PFSK-1 (cell line): ENCODE data around the gene CDK6.

Source experiments
- FOXP2 ChIP-seq: optimal IDR thresholded peaks from 2 replicates; pipeline ENCODE3; 2011; ENCODE audit warnings: borderline replicate concordance, control low read depth, inconsistent platforms; ENCODE audit not compliant: insufficient read depth; ENCODE audit errors: extremely low read length, extremely low read depth
- POLR2AphosphoS5 ChIP-seq: IDR thresholded peaks from 2 replicates; pipeline ENCODE4 v1.6.1; 2012; ENCODE audit warnings: low read depth, mild to moderate bottlenecking, control low read depth, low read length, moderate library complexity
- SIN3A ChIP-seq: IDR thresholded peaks from 2 replicates; pipeline ENCODE4 v1.6.1; 2012; ENCODE audit warnings: mild to moderate bottlenecking, low read length, moderate library complexity, borderline replicate concordance; ENCODE audit not compliant: insufficient read depth
- TAF1 ChIP-seq: IDR thresholded peaks from 2 replicates; pipeline ENCODE4 v1.6.1; 2012; ENCODE audit warnings: low read length, control low read depth, borderline replicate concordance; ENCODE audit not compliant: insufficient read depth
- TF ChIP-seq, protein P1 (sequence below), 2 experiments: IDR thresholded peaks; 2 replicates each; pipeline versions ENCODE4 v1.6.1 to v1.8.0; 2011 to 2012; ENCODE audit warnings: low read depth in 2 of 2, low read length in 2 of 2, control low read depth in 1 of 2, inconsistent platforms in 1 of 2, mild to moderate bottlenecking in 1 of 2, moderate library complexity in 1 of 2; ENCODE audit not compliant: insufficient read depth in 1 of 2

CDK6 gene

DNA sequence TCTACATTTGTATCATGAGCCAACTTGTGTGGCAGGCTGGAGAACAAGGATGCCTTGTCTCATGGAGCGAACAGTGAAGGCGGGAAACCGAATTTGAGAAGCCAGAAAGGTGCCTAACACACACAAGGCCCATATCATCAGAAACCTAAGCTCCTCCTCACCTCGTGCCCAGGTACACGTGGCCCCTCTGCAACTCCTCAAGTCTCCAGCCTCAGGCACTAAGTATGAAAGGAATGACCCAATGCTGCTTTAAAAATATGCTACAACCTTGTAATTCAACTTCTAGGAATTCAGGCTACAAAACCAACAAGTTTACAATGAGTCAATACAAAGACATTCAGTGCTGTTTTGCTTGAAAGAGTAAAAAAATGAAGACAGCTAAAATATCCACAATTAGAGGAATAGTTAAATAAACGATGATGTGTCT lies 95.7 kb downstream of the CDK6 start:
- TF ChIP-seq FOXP2, result no peak

DNA sequence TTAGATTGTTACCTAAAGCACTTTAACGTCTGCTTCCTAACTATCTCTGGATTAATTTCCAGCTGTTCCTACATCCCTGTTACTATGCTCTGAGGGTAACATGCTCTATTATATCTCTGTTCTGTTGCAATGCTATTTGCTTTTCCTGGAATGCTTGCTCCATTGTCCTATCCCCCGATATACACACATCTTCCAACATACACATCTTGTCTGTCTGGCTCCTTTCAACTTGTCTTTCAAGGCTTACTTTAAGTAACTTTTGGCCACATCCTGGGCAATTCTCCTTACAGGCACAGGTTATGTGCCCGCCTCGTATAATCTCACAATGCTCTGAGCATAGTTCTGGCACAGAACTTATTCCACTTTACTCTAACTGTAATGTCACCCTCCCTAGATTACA lies 96.2 kb downstream of the CDK6 start:
- no peak for TF ChIP-seq FOXP2
- TF ChIP-seq POLR2AphosphoS5, result no peak
- TF ChIP-seq SIN3A, result no peak
- TF ChIP-seq, protein P1, sequence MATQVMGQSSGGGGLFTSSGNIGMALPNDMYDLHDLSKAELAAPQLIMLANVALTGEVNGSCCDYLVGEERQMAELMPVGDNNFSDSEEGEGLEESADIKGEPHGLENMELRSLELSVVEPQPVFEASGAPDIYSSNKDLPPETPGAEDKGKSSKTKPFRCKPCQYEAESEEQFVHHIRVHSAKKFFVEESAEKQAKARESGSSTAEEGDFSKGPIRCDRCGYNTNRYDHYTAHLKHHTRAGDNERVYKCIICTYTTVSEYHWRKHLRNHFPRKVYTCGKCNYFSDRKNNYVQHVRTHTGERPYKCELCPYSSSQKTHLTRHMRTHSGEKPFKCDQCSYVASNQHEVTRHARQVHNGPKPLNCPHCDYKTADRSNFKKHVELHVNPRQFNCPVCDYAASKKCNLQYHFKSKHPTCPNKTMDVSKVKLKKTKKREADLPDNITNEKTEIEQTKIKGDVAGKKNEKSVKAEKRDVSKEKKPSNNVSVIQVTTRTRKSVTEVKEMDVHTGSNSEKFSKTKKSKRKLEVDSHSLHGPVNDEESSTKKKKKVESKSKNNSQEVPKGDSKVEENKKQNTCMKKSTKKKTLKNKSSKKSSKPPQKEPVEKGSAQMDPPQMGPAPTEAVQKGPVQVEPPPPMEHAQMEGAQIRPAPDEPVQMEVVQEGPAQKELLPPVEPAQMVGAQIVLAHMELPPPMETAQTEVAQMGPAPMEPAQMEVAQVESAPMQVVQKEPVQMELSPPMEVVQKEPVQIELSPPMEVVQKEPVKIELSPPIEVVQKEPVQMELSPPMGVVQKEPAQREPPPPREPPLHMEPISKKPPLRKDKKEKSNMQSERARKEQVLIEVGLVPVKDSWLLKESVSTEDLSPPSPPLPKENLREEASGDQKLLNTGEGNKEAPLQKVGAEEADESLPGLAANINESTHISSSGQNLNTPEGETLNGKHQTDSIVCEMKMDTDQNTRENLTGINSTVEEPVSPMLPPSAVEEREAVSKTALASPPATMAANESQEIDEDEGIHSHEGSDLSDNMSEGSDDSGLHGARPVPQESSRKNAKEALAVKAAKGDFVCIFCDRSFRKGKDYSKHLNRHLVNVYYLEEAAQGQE (IDR thresholded peaks at IDR 0.05; ENCODE audit: insufficient read depth in 1 of 2, low read depth in 2 of 2, low read length in 2 of 2), result no peak
- no peak for TF ChIP-seq TAF1

GRCh38 chr7:92739091-92739490 lies 97.3 kb downstream of the CDK6 start:
- no peak for TF ChIP-seq POLR2AphosphoS5
- TF ChIP-seq SIN3A, result no peak
- TF ChIP-seq, protein P1 (IDR thresholded peaks at IDR 0.05; ENCODE audit: insufficient read depth in 1 of 2, low read depth in 2 of 2, low read length in 2 of 2), result no peak
- no peak for TF ChIP-seq FOXP2
- no peak for TF ChIP-seq TAF1

DNA sequence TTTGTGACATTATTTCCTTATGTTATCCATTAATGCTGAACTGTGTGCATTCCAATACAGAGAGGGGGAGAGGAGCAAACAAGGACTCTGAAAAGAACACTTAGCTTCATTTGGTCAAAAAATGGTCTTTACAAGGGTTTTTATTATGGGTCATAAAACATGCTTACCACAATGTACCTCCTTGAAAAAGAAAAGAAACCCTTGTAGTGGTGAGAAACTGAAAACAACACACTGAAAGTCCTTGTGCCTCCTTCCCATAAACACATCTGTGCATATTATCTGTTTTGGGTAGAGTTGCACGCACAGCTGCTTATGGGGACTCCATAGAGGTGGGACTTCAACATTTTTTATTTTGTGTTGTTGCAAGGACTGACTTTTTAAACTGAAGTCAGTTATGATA lies 98.7 kb downstream of the CDK6 start:
- TF ChIP-seq, protein P1 (IDR thresholded peaks at IDR 0.05; ENCODE audit: insufficient read depth in 1 of 2, low read depth in 2 of 2, low read length in 2 of 2), result no peak
- TF ChIP-seq TAF1, result no peak
- TF ChIP-seq SIN3A, result no peak
- no peak for TF ChIP-seq POLR2AphosphoS5
- TF ChIP-seq FOXP2, result no peak

- TF ChIP-seq TAF1 (no peak), POLR2AphosphoS5 (no peak), SIN3A (no peak), FOXP2 (no peak)
- TF ChIP-seq, protein P1 (IDR thresholded peaks at IDR 0.05; ENCODE audit: insufficient read depth in 1 of 2, low read depth in 2 of 2, low read length in 2 of 2), result no peak
These were observed 99.5 kb downstream of the CDK6 start for GRCh38 chr7:92736870-92737269.

GRCh38 chr7:92735707-92736106 lies 100.7 kb downstream of the CDK6 start:
- TF ChIP-seq TAF1 (no peak), SIN3A (no peak), FOXP2 (no peak), POLR2AphosphoS5 (no peak)
- TF ChIP-seq, protein P1 (IDR thresholded peaks at IDR 0.05; ENCODE audit: insufficient read depth in 1 of 2, low read depth in 2 of 2, low read length in 2 of 2), result no peak
